ENCODE results near the gene L3MBTL3.

The L3MBTL3 gene

DNA sequence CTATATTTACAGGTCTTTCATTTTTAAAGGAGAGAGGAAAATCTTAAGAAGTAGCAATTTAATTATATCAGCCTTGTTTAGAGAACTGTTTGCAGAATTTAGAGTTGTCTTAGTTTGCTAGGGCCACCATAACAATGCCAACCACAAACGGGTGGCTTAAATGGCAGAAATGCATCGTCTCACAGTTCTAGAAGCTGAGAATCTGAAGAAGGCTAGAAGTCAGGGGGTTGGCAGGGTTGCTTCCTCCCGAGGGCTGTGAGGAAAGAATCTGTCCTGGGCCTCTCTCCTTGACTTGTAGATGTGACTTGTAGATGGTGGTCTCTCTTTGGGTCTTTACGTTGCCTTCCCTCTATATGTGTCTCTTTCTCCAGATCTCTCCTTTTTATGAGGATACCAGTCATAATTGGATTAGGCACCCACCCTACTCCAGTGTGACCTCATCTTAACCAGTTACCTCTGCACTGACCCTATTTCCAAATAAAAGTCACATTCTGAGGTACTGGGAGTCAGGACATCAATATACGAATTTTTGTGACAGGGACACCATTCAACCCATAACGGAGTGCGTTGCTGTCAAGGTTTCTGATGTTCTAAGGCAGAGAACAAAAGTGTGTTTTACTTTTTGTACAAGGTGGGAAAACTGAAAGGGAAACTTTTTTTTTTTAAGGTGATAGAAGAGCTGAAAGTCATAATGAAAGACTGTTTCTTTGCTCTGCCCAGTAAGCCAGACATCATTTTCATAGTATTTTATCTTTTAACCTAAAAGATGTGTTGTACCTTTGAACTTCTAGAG lies 119.9 kb downstream of the L3MBTL3 start:
- TF ChIP-seq ARNTL (CRISPR knock-in tag; IDR thresholded peaks at IDR 0.05; ENCODE audit: borderline replicate concordance, low read depth), result no peak
- TF ChIP-seq ZNF8 (CRISPR knock-in tag; IDR thresholded peaks at IDR 0.05), result no peak
- no peak for TF ChIP-seq ZFP3 (CRISPR knock-in tag; IDR thresholded peaks at IDR 0.05)
- TF ChIP-seq, protein P1, sequence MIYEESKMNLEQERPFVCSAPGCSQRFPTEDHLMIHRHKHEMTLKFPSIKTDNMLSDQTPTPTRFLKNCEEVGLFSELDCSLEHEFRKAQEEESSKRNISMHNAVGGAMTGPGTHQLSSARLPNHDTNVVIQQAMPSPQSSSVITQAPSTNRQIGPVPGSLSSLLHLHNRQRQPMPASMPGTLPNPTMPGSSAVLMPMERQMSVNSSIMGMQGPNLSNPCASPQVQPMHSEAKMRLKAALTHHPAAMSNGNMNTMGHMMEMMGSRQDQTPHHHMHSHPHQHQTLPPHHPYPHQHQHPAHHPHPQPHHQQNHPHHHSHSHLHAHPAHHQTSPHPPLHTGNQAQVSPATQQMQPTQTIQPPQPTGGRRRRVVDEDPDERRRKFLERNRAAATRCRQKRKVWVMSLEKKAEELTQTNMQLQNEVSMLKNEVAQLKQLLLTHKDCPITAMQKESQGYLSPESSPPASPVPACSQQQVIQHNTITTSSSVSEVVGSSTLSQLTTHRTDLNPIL (CRISPR knock-in tag; IDR thresholded peaks at IDR 0.05; ENCODE audit: low read depth), result no peak
- TF ChIP-seq TCF4 (CRISPR knock-in tag; IDR thresholded peaks at IDR 0.05; ENCODE audit: borderline replicate concordance), result no peak
- no peak for TF ChIP-seq ZNF565 (CRISPR knock-in tag; conservative IDR thresholded peaks at IDR 0.05; ENCODE audit: low read depth)
- no peak for TF ChIP-seq CSDC2 (CRISPR knock-in tag; IDR thresholded peaks at IDR 0.05)
- TF ChIP-seq RARB (CRISPR knock-in tag; IDR thresholded peaks at IDR 0.05), result no peak
- TF ChIP-seq ZNF70 (CRISPR knock-in tag; IDR thresholded peaks at IDR 0.05), result no peak
- no peak for ATAC-seq

DNA sequence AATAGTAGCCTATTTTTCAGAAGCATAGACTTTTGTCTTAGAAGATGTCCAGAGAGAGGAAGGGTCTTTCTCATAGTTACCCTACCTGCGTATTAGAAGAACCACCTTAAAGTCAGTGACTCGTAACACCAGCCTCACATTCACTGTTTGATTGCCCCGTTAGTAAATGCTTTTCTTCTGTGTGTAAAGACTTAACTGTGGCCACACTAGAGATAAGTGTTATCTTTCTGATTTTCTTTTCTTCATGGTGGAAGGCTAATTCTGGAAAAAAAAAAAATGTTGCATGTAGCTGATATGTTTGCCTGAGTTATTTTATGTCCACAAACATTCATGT lies 120.5 kb downstream of the L3MBTL3 start:
- no peak for TF ChIP-seq ISL1 (CRISPR knock-in tag; IDR thresholded peaks at IDR 0.05)
- TF ChIP-seq ZC3H10 (CRISPR knock-in tag; IDR thresholded peaks at IDR 0.05), result no peak
- TF ChIP-seq TOX (CRISPR knock-in tag; IDR thresholded peaks at IDR 0.05; ENCODE audit: borderline replicate concordance), result no peak
- no peak for TF ChIP-seq ZNF8 (CRISPR knock-in tag; IDR thresholded peaks at IDR 0.05)
- TF ChIP-seq, protein P2, sequence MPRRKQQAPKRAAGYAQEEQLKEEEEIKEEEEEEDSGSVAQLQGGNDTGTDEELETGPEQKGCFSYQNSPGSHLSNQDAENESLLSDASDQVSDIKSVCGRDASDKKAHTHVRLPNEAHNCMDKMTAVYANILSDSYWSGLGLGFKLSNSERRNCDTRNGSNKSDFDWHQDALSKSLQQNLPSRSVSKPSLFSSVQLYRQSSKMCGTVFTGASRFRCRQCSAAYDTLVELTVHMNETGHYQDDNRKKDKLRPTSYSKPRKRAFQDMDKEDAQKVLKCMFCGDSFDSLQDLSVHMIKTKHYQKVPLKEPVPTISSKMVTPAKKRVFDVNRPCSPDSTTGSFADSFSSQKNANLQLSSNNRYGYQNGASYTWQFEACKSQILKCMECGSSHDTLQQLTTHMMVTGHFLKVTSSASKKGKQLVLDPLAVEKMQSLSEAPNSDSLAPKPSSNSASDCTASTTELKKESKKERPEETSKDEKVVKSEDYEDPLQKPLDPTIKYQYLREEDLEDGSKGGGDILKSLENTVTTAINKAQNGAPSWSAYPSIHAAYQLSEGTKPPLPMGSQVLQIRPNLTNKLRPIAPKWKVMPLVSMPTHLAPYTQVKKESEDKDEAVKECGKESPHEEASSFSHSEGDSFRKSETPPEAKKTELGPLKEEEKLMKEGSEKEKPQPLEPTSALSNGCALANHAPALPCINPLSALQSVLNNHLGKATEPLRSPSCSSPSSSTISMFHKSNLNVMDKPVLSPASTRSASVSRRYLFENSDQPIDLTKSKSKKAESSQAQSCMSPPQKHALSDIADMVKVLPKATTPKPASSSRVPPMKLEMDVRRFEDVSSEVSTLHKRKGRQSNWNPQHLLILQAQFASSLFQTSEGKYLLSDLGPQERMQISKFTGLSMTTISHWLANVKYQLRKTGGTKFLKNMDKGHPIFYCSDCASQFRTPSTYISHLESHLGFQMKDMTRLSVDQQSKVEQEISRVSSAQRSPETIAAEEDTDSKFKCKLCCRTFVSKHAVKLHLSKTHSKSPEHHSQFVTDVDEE (CRISPR knock-in tag; IDR thresholded peaks at IDR 0.05), result no peak
- TF ChIP-seq SNAI2 (CRISPR knock-in tag; IDR thresholded peaks at IDR 0.05), result no peak
- no peak for TF ChIP-seq ARNTL (CRISPR knock-in tag; IDR thresholded peaks at IDR 0.05; ENCODE audit: borderline replicate concordance, low read depth)
- no peak for TF ChIP-seq OSR1 (CRISPR knock-in tag; IDR thresholded peaks at IDR 0.05)
- TF ChIP-seq TCF4 (CRISPR knock-in tag; IDR thresholded peaks at IDR 0.05; ENCODE audit: borderline replicate concordance), result no peak
- no peak for TF ChIP-seq BACH2 (CRISPR knock-in tag; IDR thresholded peaks at IDR 0.05; ENCODE audit: borderline replicate concordance)
- TF ChIP-seq ZFP3 (CRISPR knock-in tag; IDR thresholded peaks at IDR 0.05), result no peak
- TF ChIP-seq, protein P3, sequence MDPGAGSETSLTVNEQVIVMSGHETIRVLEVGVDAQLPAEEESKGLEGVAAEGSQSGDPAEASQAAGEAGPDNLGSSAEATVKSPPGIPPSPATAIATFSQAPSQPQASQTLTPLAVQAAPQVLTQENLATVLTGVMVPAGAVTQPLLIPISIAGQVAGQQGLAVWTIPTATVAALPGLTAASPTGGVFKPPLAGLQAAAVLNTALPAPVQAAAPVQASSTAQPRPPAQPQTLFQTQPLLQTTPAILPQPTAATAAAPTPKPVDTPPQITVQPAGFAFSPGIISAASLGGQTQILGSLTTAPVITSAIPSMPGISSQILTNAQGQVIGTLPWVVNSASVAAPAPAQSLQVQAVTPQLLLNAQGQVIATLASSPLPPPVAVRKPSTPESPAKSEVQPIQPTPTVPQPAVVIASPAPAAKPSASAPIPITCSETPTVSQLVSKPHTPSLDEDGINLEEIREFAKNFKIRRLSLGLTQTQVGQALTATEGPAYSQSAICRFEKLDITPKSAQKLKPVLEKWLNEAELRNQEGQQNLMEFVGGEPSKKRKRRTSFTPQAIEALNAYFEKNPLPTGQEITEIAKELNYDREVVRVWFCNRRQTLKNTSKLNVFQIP (CRISPR knock-in tag; IDR thresholded peaks at IDR 0.05; ENCODE audit: borderline replicate concordance, low read depth), result no peak
- TF ChIP-seq ZNF565 (CRISPR knock-in tag; conservative IDR thresholded peaks at IDR 0.05; ENCODE audit: low read depth), result no peak
- no peak for TF ChIP-seq RARB (CRISPR knock-in tag; IDR thresholded peaks at IDR 0.05)
- TF ChIP-seq PPARA (CRISPR knock-in tag; IDR thresholded peaks at IDR 0.05; ENCODE audit: borderline replicate concordance), result no peak
- no peak for TF ChIP-seq GLIS3 (CRISPR knock-in tag; IDR thresholded peaks at IDR 0.05)
- TF ChIP-seq ZNF70 (CRISPR knock-in tag; IDR thresholded peaks at IDR 0.05), result no peak
- no peak for TF ChIP-seq ESRRG (CRISPR knock-in tag; IDR thresholded peaks at IDR 0.05)
- TF ChIP-seq, protein P4, sequence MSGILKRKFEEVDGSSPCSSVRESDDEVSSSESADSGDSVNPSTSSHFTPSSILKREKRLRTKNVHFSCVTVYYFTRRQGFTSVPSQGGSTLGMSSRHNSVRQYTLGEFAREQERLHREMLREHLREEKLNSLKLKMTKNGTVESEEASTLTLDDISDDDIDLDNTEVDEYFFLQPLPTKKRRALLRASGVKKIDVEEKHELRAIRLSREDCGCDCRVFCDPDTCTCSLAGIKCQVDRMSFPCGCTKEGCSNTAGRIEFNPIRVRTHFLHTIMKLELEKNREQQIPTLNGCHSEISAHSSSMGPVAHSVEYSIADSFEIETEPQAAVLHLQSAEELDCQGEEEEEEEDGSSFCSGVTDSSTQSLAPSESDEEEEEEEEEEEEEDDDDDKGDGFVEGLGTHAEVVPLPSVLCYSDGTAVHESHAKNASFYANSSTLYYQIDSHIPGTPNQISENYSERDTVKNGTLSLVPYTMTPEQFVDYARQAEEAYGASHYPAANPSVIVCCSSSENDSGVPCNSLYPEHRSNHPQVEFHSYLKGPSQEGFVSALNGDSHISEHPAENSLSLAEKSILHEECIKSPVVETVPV (CRISPR knock-in tag; IDR thresholded peaks at IDR 0.05), result no peak
- no peak for ATAC-seq

DNA sequence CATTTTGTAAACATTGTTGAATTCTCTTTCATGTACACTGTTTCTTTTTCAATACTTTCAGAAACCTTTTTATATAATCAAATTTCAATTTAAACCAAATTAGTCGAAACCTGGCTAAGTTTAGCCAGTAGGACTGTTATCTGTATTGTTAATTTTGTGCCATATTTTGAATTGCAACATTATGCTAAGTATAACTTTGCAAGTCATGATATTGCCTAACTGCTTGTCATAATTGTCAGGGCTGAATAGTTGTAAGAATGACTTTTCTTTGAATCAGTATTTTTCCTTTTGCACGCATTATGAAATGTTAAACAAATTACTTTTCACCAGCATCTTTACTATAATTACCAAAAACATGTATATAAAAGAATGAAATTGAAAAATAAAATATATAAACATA lies 121.7 kb downstream of the L3MBTL3 start:
- ATAC-seq, result no peak
- TF ChIP-seq GLIS3 (CRISPR knock-in tag; IDR thresholded peaks at IDR 0.05) (no peak), SNAI2 (CRISPR knock-in tag; IDR thresholded peaks at IDR 0.05) (no peak), TCF4 (CRISPR knock-in tag; IDR thresholded peaks at IDR 0.05; ENCODE audit: borderline replicate concordance) (no peak), CSDC2 (CRISPR knock-in tag; IDR thresholded peaks at IDR 0.05) (no peak), PPARA (CRISPR knock-in tag; IDR thresholded peaks at IDR 0.05; ENCODE audit: borderline replicate concordance) (no peak), TOX (CRISPR knock-in tag; IDR thresholded peaks at IDR 0.05; ENCODE audit: borderline replicate concordance) (no peak), ARNTL (CRISPR knock-in tag; IDR thresholded peaks at IDR 0.05; ENCODE audit: borderline replicate concordance, low read depth) (no peak), ZC3H10 (CRISPR knock-in tag; IDR thresholded peaks at IDR 0.05) (no peak), RARB (CRISPR knock-in tag; IDR thresholded peaks at IDR 0.05) (no peak), ZFP30 (CRISPR knock-in tag; IDR thresholded peaks at IDR 0.05) (no peak), ZNF70 (CRISPR knock-in tag; IDR thresholded peaks at IDR 0.05) (no peak)
- TF ChIP-seq, protein P1 (CRISPR knock-in tag; IDR thresholded peaks at IDR 0.05; ENCODE audit: low read depth), result no peak
- TF ChIP-seq, protein P5, sequence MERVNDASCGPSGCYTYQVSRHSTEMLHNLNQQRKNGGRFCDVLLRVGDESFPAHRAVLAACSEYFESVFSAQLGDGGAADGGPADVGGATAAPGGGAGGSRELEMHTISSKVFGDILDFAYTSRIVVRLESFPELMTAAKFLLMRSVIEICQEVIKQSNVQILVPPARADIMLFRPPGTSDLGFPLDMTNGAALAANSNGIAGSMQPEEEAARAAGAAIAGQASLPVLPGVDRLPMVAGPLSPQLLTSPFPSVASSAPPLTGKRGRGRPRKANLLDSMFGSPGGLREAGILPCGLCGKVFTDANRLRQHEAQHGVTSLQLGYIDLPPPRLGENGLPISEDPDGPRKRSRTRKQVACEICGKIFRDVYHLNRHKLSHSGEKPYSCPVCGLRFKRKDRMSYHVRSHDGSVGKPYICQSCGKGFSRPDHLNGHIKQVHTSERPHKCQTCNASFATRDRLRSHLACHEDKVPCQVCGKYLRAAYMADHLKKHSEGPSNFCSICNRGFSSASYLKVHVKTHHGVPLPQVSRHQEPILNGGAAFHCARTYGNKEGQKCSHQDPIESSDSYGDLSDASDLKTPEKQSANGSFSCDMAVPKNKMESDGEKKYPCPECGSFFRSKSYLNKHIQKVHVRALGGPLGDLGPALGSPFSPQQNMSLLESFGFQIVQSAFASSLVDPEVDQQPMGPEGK (CRISPR knock-in tag; IDR thresholded peaks at IDR 0.05; ENCODE audit: borderline replicate concordance), result no peak
- TF ChIP-seq, protein P3 (CRISPR knock-in tag; IDR thresholded peaks at IDR 0.05; ENCODE audit: borderline replicate concordance, low read depth), result no peak
